Measurements from ENCODE around the gene ZFAND2A. TPM values are rescaled to one million over a fixed set of nuclear protein-coding genes. Genes with fewer than 3 reads are reported as not detected.
A peak's percentile ranks its signal among the peaks of the same experiment; 100 is the strongest.

Gene ZFAND2A
- total RNA-seq, 1 donor from 2014 or later, result 14.8 TPM

DNA sequence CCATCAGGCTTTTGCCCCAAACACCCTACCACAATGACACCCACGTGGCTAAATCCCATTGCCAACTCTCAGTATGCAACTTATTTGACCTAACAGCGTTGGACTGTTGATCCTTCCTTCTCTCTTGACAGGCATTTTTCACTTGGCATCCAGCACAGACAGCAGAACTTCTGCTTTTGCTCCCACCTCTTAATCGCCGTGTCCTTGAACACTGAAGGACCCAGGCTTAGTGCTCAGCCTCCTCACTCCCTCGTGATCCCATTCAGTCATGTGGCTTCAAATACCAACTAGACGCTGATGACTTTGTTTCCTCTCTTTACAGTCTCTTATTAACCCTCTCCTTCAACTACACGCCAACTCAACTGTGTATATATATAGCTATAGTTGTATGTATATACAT is 25.0 kb downstream of the ZFAND2A start:
- intact Hi-C loops (cut with DNase I), result no loop called here
- ATAC-seq (no peak), DNase-seq (no peak)
- H3K4me1 ChIP-seq, result peaks cover 19% of the 10 kb centered on the region
- H3K27me3 ChIP-seq (ENCODE audit: low read depth), result no peaks in the 10 kb centered on the region
- H3K36me3 ChIP-seq, result no peaks in the 10 kb centered on the region
- H3K4me3 ChIP-seq, result no peak overlapping the region
- H3K27ac ChIP-seq, result no peak overlapping the region
- no peaks in the 10 kb centered on the region for H3K9me3 ChIP-seq
- TF ChIP-seq, protein P1, sequence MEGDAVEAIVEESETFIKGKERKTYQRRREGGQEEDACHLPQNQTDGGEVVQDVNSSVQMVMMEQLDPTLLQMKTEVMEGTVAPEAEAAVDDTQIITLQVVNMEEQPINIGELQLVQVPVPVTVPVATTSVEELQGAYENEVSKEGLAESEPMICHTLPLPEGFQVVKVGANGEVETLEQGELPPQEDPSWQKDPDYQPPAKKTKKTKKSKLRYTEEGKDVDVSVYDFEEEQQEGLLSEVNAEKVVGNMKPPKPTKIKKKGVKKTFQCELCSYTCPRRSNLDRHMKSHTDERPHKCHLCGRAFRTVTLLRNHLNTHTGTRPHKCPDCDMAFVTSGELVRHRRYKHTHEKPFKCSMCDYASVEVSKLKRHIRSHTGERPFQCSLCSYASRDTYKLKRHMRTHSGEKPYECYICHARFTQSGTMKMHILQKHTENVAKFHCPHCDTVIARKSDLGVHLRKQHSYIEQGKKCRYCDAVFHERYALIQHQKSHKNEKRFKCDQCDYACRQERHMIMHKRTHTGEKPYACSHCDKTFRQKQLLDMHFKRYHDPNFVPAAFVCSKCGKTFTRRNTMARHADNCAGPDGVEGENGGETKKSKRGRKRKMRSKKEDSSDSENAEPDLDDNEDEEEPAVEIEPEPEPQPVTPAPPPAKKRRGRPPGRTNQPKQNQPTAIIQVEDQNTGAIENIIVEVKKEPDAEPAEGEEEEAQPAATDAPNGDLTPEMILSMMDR (IDR thresholded peaks at IDR 0.05), result no peak

DNA sequence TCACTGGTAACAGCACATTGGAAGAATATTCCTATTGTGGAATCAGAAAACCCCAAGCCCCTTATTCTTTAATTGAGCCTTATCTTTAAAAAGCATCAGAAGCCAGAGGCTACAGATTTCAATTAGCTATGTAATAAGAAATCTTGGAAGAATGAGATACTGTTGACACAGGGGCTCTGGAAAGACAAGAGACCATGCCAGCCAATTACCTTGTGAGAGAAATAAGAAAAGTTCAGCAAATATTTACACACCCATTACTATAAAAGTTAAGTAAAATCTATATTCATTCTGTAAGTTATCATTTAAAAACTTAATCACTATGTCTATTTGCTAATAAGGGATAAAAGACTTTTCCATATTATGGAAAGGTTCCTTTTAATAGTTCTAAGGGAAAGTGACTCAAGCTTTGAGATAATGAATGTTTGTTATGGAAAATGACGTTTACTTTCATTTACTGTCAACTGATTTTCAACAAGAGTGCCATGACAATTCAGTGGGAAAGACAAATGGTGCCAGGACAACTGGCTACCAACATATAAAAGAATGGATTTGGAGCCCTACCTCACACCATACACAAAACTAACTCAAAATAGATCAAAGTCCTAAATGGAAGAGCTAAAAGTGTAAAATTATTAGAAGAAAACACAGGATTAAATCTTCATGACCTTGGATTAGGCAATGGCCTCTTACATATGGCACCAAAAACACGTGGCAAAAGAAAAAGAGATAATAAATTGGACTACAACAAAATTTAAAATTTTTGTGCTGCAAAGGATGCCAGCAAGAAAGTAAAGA is 28.3 kb downstream of the ZFAND2A start:
- H3K4me3 ChIP-seq, result no peak overlapping the region

GRCh38 chr7:1130021-1130990 is 29.7 kb downstream of the ZFAND2A start:
- peak; percentile 38 for DNase-seq

More for the DNA sequence above, 28.3 kb downstream of the ZFAND2A start:
- DNase-seq (no peak), ATAC-seq (no peak)
- intact Hi-C loops (cut with DNase I), result no loop called here
- peaks cover 6% of the 10 kb centered on the region for H3K36me3 ChIP-seq
- TF ChIP-seq, protein P1 (IDR thresholded peaks at IDR 0.05), result no peak
- H3K4me1 ChIP-seq, result peaks cover 2% of the 10 kb centered on the region
- no peak overlapping the region for H3K27ac ChIP-seq
- no peaks in the 10 kb centered on the region for H3K27me3 ChIP-seq (ENCODE audit: low read depth)
- H3K9me3 ChIP-seq, result no peaks in the 10 kb centered on the region

DNA sequence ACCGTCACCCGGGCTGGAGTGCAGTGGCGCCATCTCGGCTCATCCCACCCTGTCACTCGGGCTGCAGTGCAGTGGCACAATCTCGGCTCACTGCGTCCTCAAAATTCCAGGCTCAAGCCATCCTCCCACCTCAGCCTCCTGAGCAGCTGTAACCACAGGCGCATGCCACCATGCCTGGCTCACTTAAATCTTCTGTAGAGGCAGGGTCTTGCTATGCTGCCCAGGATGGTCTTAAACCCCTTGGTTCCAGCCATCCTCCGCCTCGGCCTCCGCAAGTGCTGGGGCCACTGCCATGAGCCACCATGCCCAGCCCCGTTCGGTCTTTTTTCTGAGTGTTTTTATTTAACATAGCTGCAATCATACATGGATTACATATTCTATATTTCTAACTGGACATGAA is 30.6 kb downstream of the ZFAND2A start:
- H3K27ac ChIP-seq, result no peak overlapping the region
- TF ChIP-seq, protein P1 (IDR thresholded peaks at IDR 0.05), result no peak
- DNase-seq, result peak; percentile 18

More at GRCh38 chr7:1130021-1130990, 29.7 kb downstream of the ZFAND2A start:
- no peaks in the 10 kb centered on the region for H3K9me3 ChIP-seq
- peaks cover 17% of the 10 kb centered on the region for H3K36me3 ChIP-seq
- H3K27ac ChIP-seq, result no peak overlapping the region
- no peaks in the 10 kb centered on the region for H3K4me1 ChIP-seq
- intact Hi-C loops (cut with DNase I), result no loop called here
- TF ChIP-seq, protein P1 (IDR thresholded peaks at IDR 0.05), result no peak
- peak in 1 of 2 donors; percentile 19 for ATAC-seq
- H3K4me3 ChIP-seq, result no peak overlapping the region
- no peaks in the 10 kb centered on the region for H3K27me3 ChIP-seq (ENCODE audit: low read depth)

DNA sequence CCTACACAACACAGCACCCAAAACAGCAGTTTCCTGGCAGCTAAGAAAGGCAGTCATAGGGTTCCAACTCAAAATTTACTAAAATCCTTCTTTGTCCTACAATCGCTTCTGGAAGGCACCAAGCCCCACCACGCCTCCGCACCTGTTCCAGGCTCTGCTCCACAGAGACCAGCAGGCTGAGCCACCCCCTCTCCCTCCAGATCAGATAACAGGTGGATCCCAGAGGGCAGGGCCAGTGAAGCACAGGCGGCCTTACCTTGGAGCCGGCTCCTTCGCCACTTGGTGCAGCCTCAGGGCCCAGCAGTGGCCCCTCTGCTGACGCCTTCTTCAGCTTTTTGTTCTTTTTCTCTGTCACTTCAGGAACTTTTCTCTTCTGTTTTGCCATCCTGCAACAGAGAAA is 33.0 kb downstream of the ZFAND2A start:
- DNase-seq, result peak; percentile 37
- Histone ChIP-seq H3K9me3 (no peaks in the 10 kb centered on the region), H3K27ac (no peak overlapping the region), H3K4me3 (no peak overlapping the region), H3K27me3 (ENCODE audit: low read depth) (no peaks in the 10 kb centered on the region), H3K4me1 (no peaks in the 10 kb centered on the region), H3K36me3 (peaks cover 19% of the 10 kb centered on the region)
- ATAC-seq, result no peak
- intact Hi-C loops (cut with DNase I), result no loop called here
- TF ChIP-seq, protein P1 (IDR thresholded peaks at IDR 0.05), result no peak

More for the DNA sequence above, 30.6 kb downstream of the ZFAND2A start:
- ATAC-seq, result no peak
- Histone ChIP-seq H3K4me3 (no peak overlapping the region), H3K4me1 (no peaks in the 10 kb centered on the region), H3K36me3 (peaks cover 19% of the 10 kb centered on the region), H3K27me3 (ENCODE audit: low read depth) (no peaks in the 10 kb centered on the region), H3K9me3 (no peaks in the 10 kb centered on the region)
- intact Hi-C loops (cut with DNase I), result no loop called here

Data from lower lobe of right lung (tissue), 2 donors.